ENCODE results near the gene DCC.

DNA sequence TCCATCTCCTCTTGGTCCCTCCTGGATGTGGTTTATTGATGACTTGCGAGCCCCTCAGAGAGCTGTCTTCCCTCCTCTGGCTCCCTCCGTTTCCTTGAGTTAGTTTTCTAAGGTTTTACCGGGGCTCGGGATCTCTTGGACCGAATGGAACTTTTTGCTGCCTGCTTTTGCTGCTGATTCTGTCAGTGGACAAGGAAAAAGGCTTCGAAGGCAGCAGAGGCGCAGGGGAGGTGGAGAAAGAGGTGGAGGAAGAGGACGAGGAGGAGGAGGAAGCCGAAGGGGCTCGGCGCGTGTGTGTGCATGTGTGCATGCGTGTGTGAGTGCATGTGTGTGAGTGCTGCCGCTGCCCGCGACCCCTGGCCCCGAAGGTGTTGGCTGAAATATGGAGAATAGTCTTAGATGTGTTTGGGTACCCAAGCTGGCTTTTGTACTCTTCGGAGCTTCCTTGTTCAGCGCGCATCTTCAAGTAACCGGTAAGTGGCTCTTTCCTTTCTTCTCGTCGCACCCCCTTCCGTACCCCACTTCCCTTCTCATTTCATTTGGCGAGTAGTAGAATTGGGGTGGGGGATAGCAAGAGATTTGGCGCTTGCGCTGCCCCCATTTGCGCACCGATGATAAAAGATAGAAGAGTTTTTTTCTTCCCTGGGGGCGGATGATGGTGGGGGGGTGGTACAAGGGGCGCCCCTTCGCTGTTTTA is 557 bp downstream of the DCC start:
- TF ChIP-seq, protein P1, sequence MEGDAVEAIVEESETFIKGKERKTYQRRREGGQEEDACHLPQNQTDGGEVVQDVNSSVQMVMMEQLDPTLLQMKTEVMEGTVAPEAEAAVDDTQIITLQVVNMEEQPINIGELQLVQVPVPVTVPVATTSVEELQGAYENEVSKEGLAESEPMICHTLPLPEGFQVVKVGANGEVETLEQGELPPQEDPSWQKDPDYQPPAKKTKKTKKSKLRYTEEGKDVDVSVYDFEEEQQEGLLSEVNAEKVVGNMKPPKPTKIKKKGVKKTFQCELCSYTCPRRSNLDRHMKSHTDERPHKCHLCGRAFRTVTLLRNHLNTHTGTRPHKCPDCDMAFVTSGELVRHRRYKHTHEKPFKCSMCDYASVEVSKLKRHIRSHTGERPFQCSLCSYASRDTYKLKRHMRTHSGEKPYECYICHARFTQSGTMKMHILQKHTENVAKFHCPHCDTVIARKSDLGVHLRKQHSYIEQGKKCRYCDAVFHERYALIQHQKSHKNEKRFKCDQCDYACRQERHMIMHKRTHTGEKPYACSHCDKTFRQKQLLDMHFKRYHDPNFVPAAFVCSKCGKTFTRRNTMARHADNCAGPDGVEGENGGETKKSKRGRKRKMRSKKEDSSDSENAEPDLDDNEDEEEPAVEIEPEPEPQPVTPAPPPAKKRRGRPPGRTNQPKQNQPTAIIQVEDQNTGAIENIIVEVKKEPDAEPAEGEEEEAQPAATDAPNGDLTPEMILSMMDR (IDR thresholded peaks at IDR 0.05) = no peak
- TF ChIP-seq POLR2A (IDR thresholded peaks at IDR 0.05) = no peak

Measured in body of pancreas (tissue), 4 donors.